GM23338 (cell line): ENCODE data around the gene SNAPC4.

Experiments
- CREB1 ChIP-seq: fragments of 250-450 bp; sonication (Bioruptor Pico); IDR thresholded peaks from 2 replicates; pipeline ENCODE4 v1.5.0; 2020; ENCODE audit warnings: low read depth, mild to moderate bottlenecking, moderate library complexity
- CTCF ChIP-seq, 2 experiments: fragments of 200-600 bp in 1 of 2; sonication (generic) in 1 of 2; conservative IDR thresholded peaks; 2 replicates each; pipeline versions ENCODE4 v1.5.1 to v1.6.1; 2016 to 2017; ENCODE audit warnings: antibody characterized with exemption in 2 of 2, low read depth in 2 of 2, mild to moderate bottlenecking in 2 of 2, moderate library complexity in 1 of 2
- ETS1 ChIP-seq: IDR thresholded peaks from 2 replicates; pipeline ENCODE4 v1.6.1; 2016; ENCODE audit warnings: antibody characterized with exemption
- EZH2 ChIP-seq: fragments of 200-600 bp; sonication (generic); IDR thresholded peaks from one replicate; pipeline ENCODE4 v1.8.0; 2017; ENCODE audit warnings: antibody characterized with exemption, mild to moderate bottlenecking, low read depth; ENCODE audit not compliant: unreplicated experiment
- EZH2phosphoT487 ChIP-seq: fragments of 200-600 bp; sonication (generic); IDR thresholded peaks from one replicate; pipeline ENCODE4 v1.8.1; 2018; ENCODE audit warnings: antibody characterized with exemption; ENCODE audit not compliant: unreplicated experiment
- JUNB ChIP-seq: IDR thresholded peaks from one replicate; pipeline ENCODE4 v1.6.1; 2016; ENCODE audit warnings: antibody characterized with exemption; ENCODE audit not compliant: unreplicated experiment
- NANOG ChIP-seq: IDR thresholded peaks from 2 replicates; pipeline ENCODE4 v1.6.1; 2016; ENCODE audit warnings: antibody characterized with exemption, borderline replicate concordance
- POLR2AphosphoS5 ChIP-seq: IDR thresholded peaks from 2 replicates; pipeline ENCODE4 v1.6.1; 2016; ENCODE audit warnings: antibody characterized with exemption, low read depth
- REST ChIP-seq: IDR thresholded peaks from one replicate; pipeline ENCODE4 v1.6.1; 2018; ENCODE audit warnings: antibody characterized with exemption; ENCODE audit not compliant: unreplicated experiment
- STAT1 ChIP-seq: IDR thresholded peaks from one replicate; pipeline ENCODE4 v1.6.1; 2016; ENCODE audit warnings: antibody characterized with exemption; ENCODE audit not compliant: unreplicated experiment
- ZNF114 ChIP-seq: fragments of 250-450 bp; sonication (Bioruptor Pico); IDR thresholded peaks from 2 replicates; pipeline ENCODE4 v1.5.0; 2020; ENCODE audit warnings: mild to moderate bottlenecking, moderate library complexity
- ZNF331 ChIP-seq: fragments of 250-450 bp; sonication (Bioruptor Pico); IDR thresholded peaks from 2 replicates; pipeline ENCODE4 v1.5.0; 2020; ENCODE audit warnings: low read depth, mild to moderate bottlenecking, moderate library complexity

DNA sequence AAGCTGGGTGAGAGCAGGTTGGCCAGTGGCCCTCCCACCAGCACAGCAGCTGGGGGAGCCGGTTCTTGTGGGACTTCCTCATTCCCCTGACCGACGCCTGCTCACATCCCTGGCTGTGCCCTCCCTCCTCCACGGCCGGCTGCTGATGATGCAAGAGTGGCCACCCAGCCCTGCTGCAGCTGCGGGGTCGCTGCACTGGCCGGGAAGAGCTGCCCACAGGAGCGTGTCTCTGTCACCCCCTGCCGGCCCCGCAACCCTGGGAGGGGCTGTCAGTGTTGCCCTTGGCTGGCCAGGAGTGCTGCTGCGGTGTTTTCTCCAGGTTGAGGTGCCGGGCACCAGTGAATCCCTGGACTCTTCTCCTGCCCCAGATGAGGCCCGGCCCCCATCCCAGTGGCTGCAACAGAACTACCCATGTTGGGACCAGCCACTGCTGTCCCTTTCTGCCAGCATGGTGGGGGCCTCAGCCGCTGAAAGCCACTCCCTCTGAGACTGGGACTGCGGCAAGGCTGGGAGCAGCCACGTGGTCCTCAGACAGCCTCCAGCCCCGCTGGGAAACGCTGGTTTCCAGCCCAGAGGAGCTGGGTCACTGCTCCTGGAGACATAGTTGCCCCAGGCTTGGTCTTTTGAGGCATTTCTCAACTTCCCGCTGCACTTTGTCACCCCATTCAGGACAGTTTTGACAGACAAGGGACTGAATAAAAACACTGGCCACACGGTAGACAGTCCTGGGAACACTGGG lies 27.2 kb downstream of the SNAPC4 start:
- TF ChIP-seq EZH2 (no peak), CTCF (conservative IDR thresholded peaks at IDR 0.05; ENCODE audit: low read depth in 2 of 2) (no peak; a peak in 1 of 4 replicates), EZH2phosphoT487 (no peak), REST (no peak), POLR2AphosphoS5 (no peak), ETS1 (no peak), STAT1 (no peak), NANOG (no peak), JUNB (no peak), CREB1 (no peak), ZNF331 (no peak), ZNF114 (CRISPR knock-in tag) (no peak)
